K562 (cell line): ENCODE results near the gene UNC80. TPM values are rescaled to one million over a fixed set of nuclear protein-coding genes. Genes with fewer than 3 reads are reported as not detected.

Experiments used
- ATAC-seq: fragments of 200-7000 bp; cut with Tn5 transposase; 3 replicates; pipeline ENCODE4 v1.9.1; 2020; ENCODE audit warnings: moderate library complexity
- BruUV-seq: library from RNA; stranded (reverse); fragments of 400-500 nt; replicated peaks from 2 replicates; lab custom pipeline; 2021; lab: Mats Ljungman, UMichigan
- CTCF ChIA-PET: fragments of 300-600 bp; formaldehyde crosslinking; extraction: SDS; loops from one replicate; lab custom pipeline; 2021; ENCODE audit warnings: low intra/inter-chr PET ratio; lab: Yijun Ruan, JAX
- POLR2A ChIA-PET: fragments of 300-600, 350-650 bp; sonication (Branson Sonifier 250); formaldehyde crosslinking; extraction: SDS; loops from one replicate; lab custom pipeline; 2021; ENCODE audit warnings: antibody characterized with exemption, inconsistent platforms; lab: Yijun Ruan, JAX
- DNase-seq, 4 experiments: peaks; one replicate each; pipeline versions ENCODE4 v3.0.0 to v3.0.0-alpha.2; 2011 to 2018; ENCODE audit warnings: low spot score in 3 of 4, mixed read lengths in 3 of 4; ENCODE audit errors: extremely low read depth in 1 of 4
- FAIRE-seq: peaks from 2 replicates; lab custom pipeline; 2011; peaks lifted over from hg19 to GRCh38; lab: Jason Lieb, UNC
- H2AFZ ChIP-seq: 2 replicates; pipeline ENCODE4 v1.6.0; 2011; ENCODE audit warnings: low read depth, low read length, control low read depth, inconsistent platforms
- H3K27ac ChIP-seq: fragments of 200-600 bp; 3 replicates; pipeline ENCODE4 v1.8.0; 2011; ENCODE audit warnings: low read depth, mild to moderate bottlenecking, control low read depth, inconsistent platforms, low read length, moderate library complexity, mixed read lengths; ENCODE audit errors: extremely low read depth
- H3K27me3 ChIP-seq, 2 experiments: fragments of 300-600 bp in 1 of 2; 2 replicates in 1 of 2; 3 replicates in 1 of 2; pipeline versions ENCODE4 v1.6.0 to v1.8.0; 2011; ENCODE audit warnings: inconsistent platforms in 2 of 2, low read length in 2 of 2, mild to moderate bottlenecking in 1 of 2, mixed read lengths in 1 of 2, moderate library complexity in 1 of 2; ENCODE audit not compliant: control insufficient read depth in 2 of 2, insufficient read depth in 2 of 2
- H3K36me3 ChIP-seq: fragments of 300-600 bp; 3 replicates; pipeline ENCODE4 v1.8.0; 2011; ENCODE audit warnings: mild to moderate bottlenecking, low read length, inconsistent platforms; ENCODE audit not compliant: control insufficient read depth, insufficient read depth
- H3K4me1 ChIP-seq, 2 experiments: fragments of 200-600 bp in 1 of 2; replicated peaks in 1 of 2; 2 replicates in 1 of 2; 3 replicates in 1 of 2; pipeline versions ENCODE4 v1.5.1 to v1.8.0; 2011; ENCODE audit warnings: inconsistent platforms in 2 of 2, low read length in 2 of 2, mild to moderate bottlenecking in 1 of 2, mixed read lengths in 1 of 2, moderate library complexity in 1 of 2; ENCODE audit not compliant: control insufficient read depth in 2 of 2, insufficient read depth in 2 of 2
- H3K4me2 ChIP-seq: 2 replicates; pipeline ENCODE4 v1.6.1; 2011; ENCODE audit warnings: low read length, control low read depth, inconsistent platforms, mixed read lengths; ENCODE audit not compliant: insufficient read depth
- H3K4me3 ChIP-seq: fragments of 200-600 bp; sonication (generic), shearing (Covaris generic); 2 replicates; pipeline ENCODE4 v1.5.1; 2016; ENCODE audit warnings: control low read depth, inconsistent platforms
- H3K79me2 ChIP-seq: fragments of 200-600 bp; 3 replicates; pipeline ENCODE4 v1.8.0; 2011; ENCODE audit warnings: low read length, inconsistent platforms; ENCODE audit not compliant: control insufficient read depth, insufficient read depth
- H3K9ac ChIP-seq, 2 experiments: 2 replicates each; pipeline versions ENCODE4 v1.6.0 to v1.6.1; 2011; ENCODE audit warnings: low read depth in 2 of 2, low read length in 2 of 2, control low read depth in 1 of 2, inconsistent platforms in 1 of 2, mild to moderate bottlenecking in 1 of 2, mixed read lengths in 1 of 2; ENCODE audit not compliant: insufficient read depth in 1 of 2
- H3K9me1 ChIP-seq: one replicate; pipeline ENCODE4 v1.6.0; 2011; ENCODE audit warnings: inconsistent platforms, mild to moderate bottlenecking, low read length, moderate library complexity; ENCODE audit not compliant: control insufficient read depth, insufficient read depth
- H3K9me3 ChIP-seq: replicated peaks from 2 replicates; pipeline ENCODE4 v1.5.1; 2011; ENCODE audit warnings: low read depth, low read length, inconsistent platforms; ENCODE audit not compliant: control insufficient read depth, insufficient read depth
- H4K20me1 ChIP-seq: replicated peaks from 2 replicates; pipeline ENCODE4 v1.6.1; 2011; ENCODE audit warnings: low read length, inconsistent platforms, mixed read lengths; ENCODE audit not compliant: control insufficient read depth, insufficient read depth
- BHLHE40 ChIP-seq: IDR thresholded peaks from 2 replicates; pipeline ENCODE4 v1.6.1; 2011; ENCODE audit warnings: low read length, improper control_type of control experiment
- BRCA1 ChIP-seq, 2 experiments: fragments of 450-650 bp in 1 of 2; sonication (generic) in 1 of 2; formaldehyde crosslinking in 1 of 2; IDR thresholded peaks; 2 replicates each; pipeline versions ENCODE4 v1.5.0 to v1.6.1; 2017 to 2020; ENCODE audit warnings: mild to moderate bottlenecking in 1 of 2, missing genetic modification reagents in 1 of 2
- JUND ChIP-seq, 2 experiments: IDR thresholded peaks; 2 replicates in 1 of 2; 3 replicates in 1 of 2; pipeline ENCODE4 v1.6.1; 2011; ENCODE audit warnings: borderline replicate concordance in 2 of 2, low read depth in 2 of 2, low read length in 2 of 2, improper control_type of control experiment in 1 of 2, missing biosample characterization in 1 of 2, missing genetic modification characterization in 1 of 2, missing genetic modification reagents in 1 of 2
- MEIS2 ChIP-seq: fragments of 450-650 bp; IDR thresholded peaks from 2 replicates; pipeline ENCODE4 v1.6.1; 2014; ENCODE audit warnings: mild to moderate bottlenecking; ENCODE audit not compliant: partially characterized antibody
- NCOA2 ChIP-seq, 2 experiments: fragments of 450-650 bp; IDR thresholded peaks; 2 replicates each; pipeline ENCODE4 v1.6.1; 2018; ENCODE audit warnings: mild to moderate bottlenecking in 2 of 2, moderate library complexity in 1 of 2; ENCODE audit not compliant: partially characterized antibody in 2 of 2
- NCOA4 ChIP-seq: fragments of 450-650 bp; IDR thresholded peaks from 2 replicates; pipeline ENCODE4 v1.6.1; 2018; ENCODE audit warnings: mild to moderate bottlenecking; ENCODE audit not compliant: partially characterized antibody
- OTX1 ChIP-seq: fragments of 450-650 bp; formaldehyde crosslinking; IDR thresholded peaks from 2 replicates; pipeline ENCODE4 v1.4.0; 2022; ENCODE audit warnings: mild to moderate bottlenecking
- POLR3G ChIP-seq: IDR thresholded peaks from 2 replicates; pipeline ENCODE4 v1.6.1; 2011; ENCODE audit not compliant: insufficient read length, insufficient replicate concordance; ENCODE audit errors: extremely low read depth
- TAF1 ChIP-seq: IDR thresholded peaks from 2 replicates; pipeline ENCODE4 v1.6.1; 2011; ENCODE audit warnings: mild to moderate bottlenecking, low read length, moderate library complexity; ENCODE audit not compliant: insufficient read depth, control insufficient read depth, severe bottlenecking; ENCODE audit errors: extremely low read depth
- WGBS: fragments of 100-300 bp; shearing (Covaris generic); methylation state at CpG from one replicate; pipeline ENCODE4 v1.1.6; 2016; ENCODE audit warnings: low coverage, mixed read lengths; ENCODE audit not compliant: insufficient coverage; ENCODE audit errors: missing lambda C conversion rate; 5-methylcytosine and 5-hydroxymethylcytosine counted together
- in situ Hi-C: fragments of 300-500 bp; cut with MboI; formaldehyde crosslinking; loops from 4 replicates; pipeline ENCODE4 v1.15.0; 2018; ENCODE audit warnings: inconsistent platforms, mixed read lengths
- intact Hi-C: fragments of 100-400 bp; cut with micrococcal nuclease; formaldehyde crosslinking; loops from 2 replicates; pipeline ENCODE4 v1.14.2; 2022
- polyA plus RNA-seq, 8 experiments: library from polyadenylated mRNA; depleted of rRNA in 4 of 8; stranded (reverse) in 5 of 8; unstranded in 3 of 8; fragments of >200 nt; fragmentation: Nextera tagmentation in 2 of 8; fragmentation: Illumina TruSeq in 1 of 8; extraction: Ambion mirVana in 2 of 8; extraction: Trizol in 1 of 8; gene quantifications; 2 replicates each; pipeline versions ENCODE4 v1.2.1 to v1.2.3, GENCODE V29; 2011 to 2014; ENCODE audit warnings: inconsistent platforms in 1 of 8, missing spikeins in 1 of 8
- total RNA-seq, 7 experiments: library from RNA; depleted of rRNA in 6 of 7; stranded (reverse); fragments of >200 nt in 6 of 7; fragmentation: Illumina TruSeq in 2 of 7; extraction: Trizol in 2 of 7; gene quantifications; 2 replicates each; pipeline versions ENCODE4 v1.2.1 to v1.2.3, GENCODE V29; 2011 to 2021; ENCODE audit warnings: low replicate concordance in 1 of 7
- TF ChIP-seq, protein P1 (sequence below): fragments of 450-650 bp; formaldehyde crosslinking; IDR thresholded peaks from 2 replicates; pipeline ENCODE4 v1.4.0; 2020; ENCODE audit warnings: mild to moderate bottlenecking, moderate library complexity
- TF ChIP-seq, protein P2 (sequence below): fragments of 450-650 bp; IDR thresholded peaks from 2 replicates; pipeline ENCODE4 v1.6.1; 2017; ENCODE audit warnings: antibody characterized with exemption

The UNC80 gene
- total and polyA plus RNA-seq, 9 of the 15 experiments (the other 6 are each of a cell fraction or from before 2014, with no cell fraction given) = under 0.01 to 0.04 (median 0.01) TPM; not detected in 5

DNA sequence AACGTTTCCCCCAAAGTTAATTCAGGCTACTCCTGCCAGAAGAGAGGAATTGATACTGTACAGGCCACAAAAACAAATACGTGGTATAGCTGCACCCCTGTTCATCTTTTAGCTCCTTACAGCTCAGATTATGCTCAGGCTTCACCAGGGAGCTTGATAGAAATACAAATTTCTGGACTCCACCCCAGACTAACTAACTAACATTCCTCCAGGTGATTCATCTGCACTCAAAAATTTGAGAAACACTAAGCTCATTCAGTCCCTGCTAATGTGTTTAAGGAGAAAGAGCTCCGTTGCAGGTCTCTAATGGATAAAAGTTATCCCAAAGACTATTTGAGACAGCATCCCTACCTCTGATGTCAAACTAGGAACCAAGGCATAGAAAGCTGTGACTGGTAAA lies 36.8 kb upstream of the UNC80 start:
- Histone ChIP-seq H3K4me2 (no peak overlapping the region), H3K9ac (no peak overlapping the region), H3K9me1 (no peaks in the 10 kb centered on the region), H3K27me3 (no peaks in the 10 kb centered on the region), H3K36me3 (no peaks in the 10 kb centered on the region), H3K79me2 (no peaks in the 10 kb centered on the region), H4K20me1 (no peaks in the 10 kb centered on the region), H3K4me1 (no peaks in the 10 kb centered on the region), H3K9me3 (no peaks in the 10 kb centered on the region), H2AFZ (no peak overlapping the region), H3K27ac (no peak overlapping the region), H3K4me3 (no peak overlapping the region)
- FAIRE-seq = no peak
- in situ Hi-C loops = no loop called here
- 0% methylated on average over 3 of the region's 3 CpGs for WGBS
- DNase-seq = no peak
- CTCF ChIA-PET = no interaction called here
- TF ChIP-seq BRCA1 (IDR thresholded peaks at IDR 0.05) = no peak
- no peak for TF ChIP-seq BRCA1 (CRISPR knock-in tag; IDR thresholded peaks at IDR 0.05)
- no peak for TF ChIP-seq MEIS2
- TF ChIP-seq NCOA4 = no peak
- TF ChIP-seq TAF1 = no peak
- TF ChIP-seq NCOA2 (IDR thresholded peaks at IDR 0.05; ENCODE audit: partially characterized antibody in 2 of 2) = no peak
- no peak for TF ChIP-seq BHLHE40
- TF ChIP-seq, protein P1, sequence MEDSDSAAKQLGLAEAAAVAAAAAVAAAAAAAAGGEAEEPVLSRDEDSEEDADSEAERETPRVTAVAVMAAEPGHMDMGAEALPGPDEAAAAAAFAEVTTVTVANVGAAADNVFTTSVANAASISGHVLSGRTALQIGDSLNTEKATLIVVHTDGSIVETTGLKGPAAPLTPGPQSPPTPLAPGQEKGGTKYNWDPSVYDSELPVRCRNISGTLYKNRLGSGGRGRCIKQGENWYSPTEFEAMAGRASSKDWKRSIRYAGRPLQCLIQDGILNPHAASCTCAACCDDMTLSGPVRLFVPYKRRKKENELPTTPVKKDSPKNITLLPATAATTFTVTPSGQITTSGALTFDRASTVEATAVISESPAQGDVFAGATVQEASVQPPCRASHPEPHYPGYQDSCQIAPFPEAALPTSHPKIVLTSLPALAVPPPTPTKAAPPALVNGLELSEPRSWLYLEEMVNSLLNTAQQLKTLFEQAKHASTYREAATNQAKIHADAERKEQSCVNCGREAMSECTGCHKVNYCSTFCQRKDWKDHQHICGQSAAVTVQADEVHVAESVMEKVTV (CRISPR knock-in tag) = no peak
- no peak for TF ChIP-seq JUND (IDR thresholded peaks at IDR 0.05; ENCODE audit: borderline replicate concordance, low read depth, low read length)
- no peak for TF ChIP-seq JUND (tag; IDR thresholded peaks at IDR 0.05; ENCODE audit: borderline replicate concordance, low read depth, low read length)
- no peak for TF ChIP-seq OTX1 (CRISPR knock-in tag)
- TF ChIP-seq, protein P2, sequence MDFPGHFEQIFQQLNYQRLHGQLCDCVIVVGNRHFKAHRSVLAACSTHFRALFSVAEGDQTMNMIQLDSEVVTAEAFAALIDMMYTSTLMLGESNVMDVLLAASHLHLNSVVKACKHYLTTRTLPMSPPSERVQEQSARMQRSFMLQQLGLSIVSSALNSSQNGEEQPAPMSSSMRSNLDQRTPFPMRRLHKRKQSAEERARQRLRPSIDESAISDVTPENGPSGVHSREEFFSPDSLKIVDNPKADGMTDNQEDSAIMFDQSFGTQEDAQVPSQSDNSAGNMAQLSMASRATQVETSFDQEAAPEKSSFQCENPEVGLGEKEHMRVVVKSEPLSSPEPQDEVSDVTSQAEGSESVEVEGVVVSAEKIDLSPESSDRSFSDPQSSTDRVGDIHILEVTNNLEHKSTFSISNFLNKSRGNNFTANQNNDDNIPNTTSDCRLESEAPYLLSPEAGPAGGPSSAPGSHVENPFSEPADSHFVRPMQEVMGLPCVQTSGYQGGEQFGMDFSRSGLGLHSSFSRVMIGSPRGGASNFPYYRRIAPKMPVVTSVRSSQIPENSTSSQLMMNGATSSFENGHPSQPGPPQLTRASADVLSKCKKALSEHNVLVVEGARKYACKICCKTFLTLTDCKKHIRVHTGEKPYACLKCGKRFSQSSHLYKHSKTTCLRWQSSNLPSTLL = no peak
- TF ChIP-seq POLR3G = no peak
- ATAC-seq = no peak
- intact Hi-C loops = no loop called here
- POLR2A ChIA-PET = no interaction called here
- BruUV-seq = no TSS peak
